Brain microvascular endothelial cell (primary cell): ENCODE data around the gene PKHD1.

ENCODE experiments used
- DNase-seq: peaks from one replicate; pipeline ENCODE4 v3.0.0-alpha.2; 2020
- H3K27ac ChIP-seq: fragments of 250-450 bp; sonication (Bioruptor Pico); 2 replicates; pipeline ENCODE4 v1.5.1; 2020; ENCODE audit warnings: mild to moderate bottlenecking, moderate library complexity
- H3K27me3 ChIP-seq: fragments of 250-450 bp; sonication (Bioruptor Pico); replicated peaks from 2 replicates; pipeline ENCODE4 v1.5.1; 2020; ENCODE audit warnings: mild to moderate bottlenecking
- H3K36me3 ChIP-seq: fragments of 250-450 bp; sonication (Bioruptor Pico); replicated peaks from 2 replicates; pipeline ENCODE4 v1.5.1; 2020; ENCODE audit warnings: mild to moderate bottlenecking
- H3K4me3 ChIP-seq: 2 replicates; pipeline ENCODE4 v1.5.1; 2011; ENCODE audit warnings: low read depth, mild to moderate bottlenecking, control low read depth, low read length, moderate library complexity
- CTCF ChIP-seq: IDR thresholded peaks from 2 replicates; pipeline ENCODE4 v1.5.1; 2011; ENCODE audit warnings: low read depth, mild to moderate bottlenecking, moderate library complexity, low read length, control low read depth, inconsistent platforms; ENCODE audit errors: missing control alignments
- in situ Hi-C: cut with HindIII; loops from 2 replicates; pipeline ENCODE4 v1.10.0; 2017; ENCODE audit warnings: low sequenced_read_pairs, low pct_ligation_motif_present

Gene PKHD1

GRCh38 chr6:51812231-51812630, 275.2 kb downstream of the PKHD1 start:
- in situ Hi-C loops: no loop called here
- TF ChIP-seq CTCF: no peak

GRCh38 chr6:51805517-51805916, 281.9 kb downstream of the PKHD1 start:
- TF ChIP-seq CTCF: no peak
- DNase-seq: no peak
- no peaks in the 10 kb centered on the region for H3K27me3 ChIP-seq
- H3K4me3 ChIP-seq: no peak overlapping the region
- in situ Hi-C loops: no loop called here
- no peaks in the 10 kb centered on the region for H3K36me3 ChIP-seq
- H3K27ac ChIP-seq: no peak overlapping the region

More at GRCh38 chr6:51812231-51812630, 275.2 kb downstream of the PKHD1 start:
- no peak overlapping the region for H3K27ac ChIP-seq
- H3K27me3 ChIP-seq: no peaks in the 10 kb centered on the region
- no peak for DNase-seq
- no peak overlapping the region for H3K4me3 ChIP-seq
- H3K36me3 ChIP-seq: no peaks in the 10 kb centered on the region

- in situ Hi-C loops: no loop called here
- Histone ChIP-seq H3K4me3 (no peak overlapping the region), H3K36me3 (no peaks in the 10 kb centered on the region), H3K27me3 (no peaks in the 10 kb centered on the region), H3K27ac (no peak overlapping the region)
- no peak for DNase-seq
- TF ChIP-seq CTCF: no peak
These were observed 286.8 kb downstream of the PKHD1 start for GRCh38 chr6:51800603-51801002.

- H3K27ac ChIP-seq: no peak overlapping the region
- TF ChIP-seq CTCF: no peak
- H3K36me3 ChIP-seq: no peaks in the 10 kb centered on the region
- H3K4me3 ChIP-seq: no peak overlapping the region
- H3K27me3 ChIP-seq: no peaks in the 10 kb centered on the region
- in situ Hi-C loops: no loop called here
- no peak for DNase-seq
These were observed 294.0 kb downstream of the PKHD1 start for GRCh38 chr6:51793393-51793792.

- H3K27ac ChIP-seq: no peak overlapping the region
- H3K4me3 ChIP-seq: no peak overlapping the region
- TF ChIP-seq CTCF: no peak
- no peaks in the 10 kb centered on the region for H3K36me3 ChIP-seq
- in situ Hi-C loops: no loop called here
- H3K27me3 ChIP-seq: no peaks in the 10 kb centered on the region
- DNase-seq: no peak
These were observed 295.0 kb downstream of the PKHD1 start for GRCh38 chr6:51792273-51793030.

- no peak overlapping the region for H3K27ac ChIP-seq
- no peaks in the 10 kb centered on the region for H3K36me3 ChIP-seq
- TF ChIP-seq CTCF: no peak
- DNase-seq: no peak
- in situ Hi-C loops: no loop called here
- no peak overlapping the region for H3K4me3 ChIP-seq
- no peaks in the 10 kb centered on the region for H3K27me3 ChIP-seq
These were observed 296.5 kb downstream of the PKHD1 start for GRCh38 chr6:51790946-51791345.
